Smooth muscle cell (in vitro differentiated cells): Measurements from ENCODE around the gene HBS1L. TPM values are rescaled to one million over a fixed set of nuclear protein-coding genes. Genes with fewer than 3 reads are reported as not detected.

Source experiments
- DNase-seq: peaks from one replicate; lab custom pipeline; 2025; ENCODE audit not compliant: unreplicated experiment; lab: John Stamatoyannopoulos, UW
- H2AFZ ChIP-seq: fragments of 200-600 bp; sonication (generic); 2 replicates; pipeline ENCODE4 v1.6.0; 2016; ENCODE audit warnings: antibody characterized with exemption, low read depth, mild to moderate bottlenecking
- H3F3A ChIP-seq: fragments of 200-600 bp; sonication (generic); 2 replicates; pipeline ENCODE4 v1.6.0; 2017; ENCODE audit warnings: antibody characterized with exemption, low read depth
- H3K27ac ChIP-seq: fragments of 200-600 bp; sonication (generic); 2 replicates; pipeline ENCODE4 v1.5.1; 2016; ENCODE audit warnings: low read depth, mild to moderate bottlenecking
- H3K27me3 ChIP-seq: fragments of 200-600 bp; sonication (generic); 2 replicates; pipeline ENCODE4 v1.6.1; 2016; ENCODE audit warnings: low read depth, mild to moderate bottlenecking
- H3K36me3 ChIP-seq: fragments of 200-600 bp; sonication (generic); 2 replicates; pipeline ENCODE4 v1.5.1; 2016; ENCODE audit warnings: low read depth
- H3K4me1 ChIP-seq: fragments of 200-600 bp; sonication (generic); 2 replicates; pipeline ENCODE4 v1.5.1; 2016; ENCODE audit warnings: low read depth
- H3K4me2 ChIP-seq: fragments of 200-600 bp; sonication (generic); 2 replicates; pipeline ENCODE4 v1.6.0; 2016; ENCODE audit warnings: mild to moderate bottlenecking
- H3K4me3 ChIP-seq: fragments of 200-600 bp; sonication (generic); 2 replicates; pipeline ENCODE4 v1.5.1; 2016; ENCODE audit warnings: mild to moderate bottlenecking
- H3K79me2 ChIP-seq: fragments of 200-600 bp; sonication (generic); 2 replicates; pipeline ENCODE4 v1.6.0; 2016; ENCODE audit warnings: low read depth, mild to moderate bottlenecking
- H3K9ac ChIP-seq: fragments of 200-600 bp; sonication (generic); 2 replicates; pipeline ENCODE4 v1.6.0; 2016; ENCODE audit warnings: low read depth
- H3K9me3 ChIP-seq: fragments of 200-600 bp; sonication (generic); replicated peaks from 2 replicates; pipeline ENCODE4 v1.5.1; 2016; ENCODE audit warnings: low read depth
- H4K20me1 ChIP-seq: fragments of 200-600 bp; sonication (generic); 2 replicates; pipeline ENCODE4 v1.6.0; 2016; ENCODE audit warnings: low read depth
- CTCF ChIP-seq: fragments of 200-600 bp; sonication (generic); IDR thresholded peaks from 2 replicates; pipeline ENCODE4 v1.5.1; 2017; ENCODE audit warnings: borderline replicate concordance, mild to moderate bottlenecking, antibody characterized with exemption; ENCODE audit not compliant: insufficient read depth, poor library complexity, severe bottlenecking
- WGBS: methylation state at CpG from one replicate; pipeline ENCODE4 v1.1.7; 2016; ENCODE audit warnings: low lambda C conversion rate; 5-methylcytosine and 5-hydroxymethylcytosine counted together
- polyA plus RNA-seq: library from polyadenylated mRNA; unstranded; fragments of >200 nt; fragmentation: Nextera tagmentation; extraction: Ambion mirVana; gene quantifications from 2 replicates; pipeline ENCODE4 v1.2.1, GENCODE V29; 2016
- total RNA-seq: library from RNA; depleted of rRNA; stranded (reverse); fragments of >200 nt; gene quantifications from 2 replicates; pipeline ENCODE4 v1.2.3, GENCODE V29; 2014

Gene HBS1L
- total and polyA plus RNA-seq, 2 experiments from 2014 or later = 64.3 to 84.8 TPM

- no peak for DNase-seq
- H3K9me3 ChIP-seq = no peaks in the 10 kb centered on the region
- WGBS = 92% methylated on average over 3 of the region's 3 CpGs
- H3K9ac ChIP-seq = no peak overlapping the region
- H4K20me1 ChIP-seq = peaks cover 76% of the 10 kb centered on the region
- TF ChIP-seq CTCF = no peak
- H3K27me3 ChIP-seq = no peaks in the 10 kb centered on the region
- H3F3A ChIP-seq = no peaks in the 10 kb centered on the region
- H3K4me1 ChIP-seq = peaks cover 12% of the 10 kb centered on the region
- H3K36me3 ChIP-seq = peaks cover 5% of the 10 kb centered on the region
- H2AFZ ChIP-seq = no peak overlapping the region
- no peak overlapping the region for H3K4me2 ChIP-seq
- no peak overlapping the region for H3K4me3 ChIP-seq
- H3K79me2 ChIP-seq = peaks cover 43% of the 10 kb centered on the region
- no peak overlapping the region for H3K27ac ChIP-seq
Measured at GRCh38 chr6:135030056-135030473, 24.6 kb downstream of the HBS1L start.

GRCh38 chr6:135025775-135026174 is 28.8 kb downstream of the HBS1L start:
- peaks cover 14% of the 10 kb centered on the region for H3K4me1 ChIP-seq
- no peak overlapping the region for H3K27ac ChIP-seq
- TF ChIP-seq CTCF = no peak
- H2AFZ ChIP-seq = no peak overlapping the region
- no peaks in the 10 kb centered on the region for H3K9me3 ChIP-seq
- H3K79me2 ChIP-seq = peaks cover 32% of the 10 kb centered on the region
- no peaks in the 10 kb centered on the region for H3K27me3 ChIP-seq
- no peaks in the 10 kb centered on the region for H3K36me3 ChIP-seq
- DNase-seq = no peak
- peaks cover 83% of the 10 kb centered on the region for H4K20me1 ChIP-seq
- no peaks in the 10 kb centered on the region for H3F3A ChIP-seq
- WGBS = 78% methylated on average over 2 of the region's 2 CpGs
- H3K4me3 ChIP-seq = no peak overlapping the region
- no peak overlapping the region for H3K4me2 ChIP-seq
- H3K9ac ChIP-seq = no peak overlapping the region

GRCh38 chr6:135025175-135025574 is 29.4 kb downstream of the HBS1L start:
- no peak overlapping the region for H3K9ac ChIP-seq
- no peaks in the 10 kb centered on the region for H3K36me3 ChIP-seq
- no peak overlapping the region for H3K4me2 ChIP-seq
- H3K4me3 ChIP-seq = no peak overlapping the region
- no peaks in the 10 kb centered on the region for H3F3A ChIP-seq
- H3K79me2 ChIP-seq = peaks cover 38% of the 10 kb centered on the region
- no peak overlapping the region for H3K27ac ChIP-seq
- H3K27me3 ChIP-seq = no peaks in the 10 kb centered on the region
- no peaks in the 10 kb centered on the region for H3K9me3 ChIP-seq
- WGBS = 96% methylated on average over 2 of the region's 2 CpGs
- H2AFZ ChIP-seq = no peak overlapping the region
- no peak for TF ChIP-seq CTCF
- peaks cover 14% of the 10 kb centered on the region for H3K4me1 ChIP-seq
- peaks cover 88% of the 10 kb centered on the region for H4K20me1 ChIP-seq
- no peak for DNase-seq

- no peak for DNase-seq
- H3K9me3 ChIP-seq = no peaks in the 10 kb centered on the region
- H3K79me2 ChIP-seq = peaks cover 36% of the 10 kb centered on the region
- H3K36me3 ChIP-seq = no peaks in the 10 kb centered on the region
- H3F3A ChIP-seq = no peaks in the 10 kb centered on the region
- peaks cover 14% of the 10 kb centered on the region for H3K4me1 ChIP-seq
- H4K20me1 ChIP-seq = peaks cover 90% of the 10 kb centered on the region
- 84% methylated on average over 2 of the region's 2 CpGs for WGBS
- H3K27me3 ChIP-seq = no peaks in the 10 kb centered on the region
- H3K9ac ChIP-seq = no peak overlapping the region
- H3K4me3 ChIP-seq = no peak overlapping the region
- no peak overlapping the region for H2AFZ ChIP-seq
- H3K4me2 ChIP-seq = no peak overlapping the region
- no peak for TF ChIP-seq CTCF
- H3K27ac ChIP-seq = no peak overlapping the region
Measured at GRCh38 chr6:135022050-135022697, 32.4 kb downstream of the HBS1L start.
